ENCODE results near the gene ROGDI. TPM values are rescaled to one million over a fixed set of nuclear protein-coding genes. Genes with fewer than 3 reads are reported as not detected.

The ROGDI gene
- total and polyA plus RNA-seq, 5 donors from 2014 or later = 4.6 to 15.9 (median 7.1) TPM

DNA sequence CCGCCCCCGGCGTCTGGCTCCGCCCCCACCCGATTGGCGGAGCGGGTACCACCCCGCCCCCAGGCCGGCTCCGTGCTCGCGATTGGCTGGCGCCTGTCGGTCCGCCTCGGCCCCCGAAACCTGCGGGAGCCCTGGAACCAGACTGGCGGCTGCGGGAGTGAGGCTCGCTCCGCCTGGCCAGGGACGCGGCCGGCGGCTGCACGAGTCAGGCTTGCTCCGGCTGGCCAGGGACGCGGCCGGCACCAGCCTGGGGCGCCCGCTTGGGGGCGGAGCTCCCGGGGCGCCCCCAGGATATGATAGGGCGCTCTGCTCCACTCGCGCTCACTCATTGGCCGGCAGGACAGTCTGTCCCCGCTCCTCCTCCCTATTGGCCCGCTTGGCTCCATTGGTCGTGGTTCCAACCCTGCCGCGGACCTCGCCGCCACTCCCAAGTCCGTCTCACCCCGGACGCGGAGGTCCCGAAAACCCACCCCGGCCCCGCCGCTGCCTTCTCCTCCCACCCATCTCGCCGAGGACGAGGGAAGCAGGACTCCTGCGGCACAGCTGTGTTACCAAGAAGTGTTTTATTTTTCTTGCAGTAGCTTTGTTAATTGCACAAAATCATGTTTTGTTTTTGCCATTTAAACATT is 340 bp upstream of the ROGDI start:
- peaks cover 6% of the 10 kb centered on the region for H3K36me3 Mint-ChIP-seq
- peak overlapping the region; percentile 85 to 96 (median 92) for H3K4me3 Mint-ChIP-seq
- H3K27me3 ChIP-seq (ENCODE audit: control insufficient read depth, insufficient read depth, low read length) = no peaks in the 10 kb centered on the region
- DNase-seq (peak; percentile 84 to 91 (median 91)), ATAC-seq (ENCODE audit: low read depth in 2 of 2) (peak; percentile 86 to 88)
- peaks cover 18% of the 10 kb centered on the region for H3K36me3 ChIP-seq (ENCODE audit: control insufficient read depth, insufficient read depth, low read length)
- H3K4me1 Mint-ChIP-seq = peaks cover 0 to 26% (median 6%) of the 10 kb centered on the region in 4 donors
- no peaks in the 10 kb centered on the region for H3K9me3 Mint-ChIP-seq
- H3K27ac ChIP-seq (ENCODE audit: insufficient read depth, low read length, poor library complexity, severe bottlenecking) = peak overlapping the region; percentile 90
- H3K9me3 ChIP-seq (ENCODE audit: control insufficient read depth in 2 of 2, low read length in 2 of 2) = no peaks in the 10 kb centered on the region
- peak overlapping the region in 1 of 3 donors; percentile 46 for H3K27ac Mint-ChIP-seq
- peak overlapping the region; percentile 59 for H3K4me3 ChIP-seq (ENCODE audit: low read depth, low read length)
- no peaks in the 10 kb centered on the region for H3K27me3 Mint-ChIP-seq
- peaks cover 21% of the 10 kb centered on the region for H3K4me1 ChIP-seq (ENCODE audit: control insufficient read depth, insufficient read depth, low read length, poor library complexity, severe bottlenecking)

DNA sequence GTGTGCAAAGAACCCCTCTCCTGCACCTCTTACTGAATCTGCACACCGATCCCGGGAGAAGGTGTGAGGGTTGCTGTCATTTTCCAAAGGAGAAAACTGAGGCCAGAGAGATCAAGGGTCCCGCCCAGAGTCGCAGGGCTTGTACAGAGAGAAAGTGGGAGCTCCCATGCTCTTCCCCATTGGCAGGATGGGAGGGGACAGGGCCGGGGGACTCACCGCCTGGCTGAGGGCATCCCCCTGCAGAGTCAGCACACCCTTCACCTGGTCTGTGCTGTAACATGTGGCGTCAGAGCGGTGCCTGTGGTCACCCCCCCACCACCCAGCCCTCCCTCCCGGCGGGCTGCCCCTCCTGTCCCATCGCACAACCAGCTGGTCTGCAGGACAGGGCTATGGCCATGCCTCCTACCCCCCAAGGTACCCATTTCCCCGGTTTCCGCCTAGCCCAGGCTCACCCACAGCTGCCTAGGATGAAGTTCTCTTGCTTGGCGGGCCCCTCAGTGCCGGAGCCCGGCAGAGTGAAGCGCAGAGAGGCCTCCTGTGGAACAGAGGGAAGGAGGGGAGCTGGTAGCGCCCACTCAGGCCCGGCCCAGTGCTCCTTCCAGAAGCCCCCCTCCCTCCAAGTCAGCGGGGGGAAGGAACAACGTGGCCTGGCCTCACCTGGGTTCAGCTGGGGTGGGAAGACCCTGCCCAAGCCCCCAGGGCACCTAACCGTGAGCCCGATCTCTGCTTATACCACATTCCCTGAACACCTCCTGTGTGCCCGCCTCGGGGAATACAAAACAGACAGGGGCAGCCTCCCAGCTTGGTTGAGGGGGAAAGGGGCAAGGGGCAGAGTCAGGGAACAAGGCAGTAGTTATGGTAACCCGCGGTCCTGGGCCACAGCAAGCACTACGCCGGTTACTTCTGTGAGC is 1.1 kb downstream of the ROGDI start:
- H3K27me3 Mint-ChIP-seq = no peaks in the 10 kb centered on the region
- peak overlapping the region; percentile 85 to 93 (median 86) for H3K27ac Mint-ChIP-seq
- no peaks in the 10 kb centered on the region for H3K9me3 ChIP-seq (ENCODE audit: control insufficient read depth in 2 of 2, low read length in 2 of 2)
- H3K4me3 ChIP-seq (ENCODE audit: low read depth, low read length) = peak overlapping the region; percentile 64
- H3K27me3 ChIP-seq (ENCODE audit: control insufficient read depth, insufficient read depth, low read length) = no peaks in the 10 kb centered on the region
- peaks cover 21% of the 10 kb centered on the region for H3K4me1 ChIP-seq (ENCODE audit: control insufficient read depth, insufficient read depth, low read length, poor library complexity, severe bottlenecking)
- no peaks in the 10 kb centered on the region for H3K36me3 Mint-ChIP-seq
- H3K4me1 Mint-ChIP-seq = peaks cover 0 to 26% (median 6%) of the 10 kb centered on the region in 4 donors
- ATAC-seq (ENCODE audit: low read depth in 2 of 2) = no peak
- DNase-seq = no peak
- peaks cover 9% of the 10 kb centered on the region for H3K36me3 ChIP-seq (ENCODE audit: control insufficient read depth, insufficient read depth, low read length)
- peak overlapping the region; percentile 88 to 96 (median 90) for H3K4me3 Mint-ChIP-seq
- no peaks in the 10 kb centered on the region for H3K9me3 Mint-ChIP-seq
- peak overlapping the region; percentile 90 for H3K27ac ChIP-seq (ENCODE audit: insufficient read depth, low read length, poor library complexity, severe bottlenecking)

DNA sequence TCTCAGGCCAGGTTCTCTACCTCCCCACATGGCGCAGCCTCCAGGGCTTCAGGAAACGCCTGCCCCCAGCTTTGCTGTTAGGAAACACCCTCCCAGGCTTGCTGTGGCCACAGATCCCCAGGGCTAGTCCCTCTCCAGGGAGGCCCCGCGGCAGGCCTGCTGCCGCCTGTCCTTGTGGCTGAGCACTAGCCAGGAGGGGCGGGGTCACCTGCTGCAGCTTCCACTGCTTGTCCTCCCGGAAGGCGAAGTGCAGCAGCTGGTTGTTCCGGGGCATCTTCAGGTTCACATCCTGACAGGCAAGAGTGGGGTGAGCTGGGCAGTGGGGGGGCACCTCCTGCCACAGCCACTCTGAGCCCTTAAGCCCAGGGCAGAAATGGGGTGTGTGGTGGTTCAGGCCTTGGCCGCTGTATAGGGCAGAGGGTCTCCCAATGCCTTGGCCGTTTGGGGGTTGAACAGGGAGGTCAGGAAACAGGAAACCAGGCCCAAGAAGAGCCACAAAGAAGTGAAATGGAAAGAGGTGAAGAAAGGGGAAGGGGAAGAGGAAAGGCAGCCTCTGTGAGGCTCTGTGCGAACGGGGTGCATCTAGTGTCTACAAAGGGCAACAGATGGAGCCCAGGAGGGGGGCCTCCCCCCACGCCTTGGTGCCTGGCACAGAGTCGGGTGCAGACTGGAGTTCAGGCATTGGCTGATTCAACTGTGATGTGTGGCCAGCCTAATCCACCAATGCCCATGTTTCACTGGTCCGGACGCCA is 2.0 kb downstream of the ROGDI start:
- Histone ChIP-seq H3K4me3 (ENCODE audit: low read depth, low read length) (no peak overlapping the region), H3K27ac (ENCODE audit: insufficient read depth, low read length, poor library complexity, severe bottlenecking) (no peak overlapping the region), H3K27me3 (ENCODE audit: control insufficient read depth, insufficient read depth, low read length) (no peaks in the 10 kb centered on the region), H3K9me3 (ENCODE audit: control insufficient read depth in 2 of 2, low read length in 2 of 2) (no peaks in the 10 kb centered on the region), H3K4me1 (ENCODE audit: control insufficient read depth, insufficient read depth, low read length, poor library complexity, severe bottlenecking) (peaks cover 21% of the 10 kb centered on the region), H3K36me3 (ENCODE audit: control insufficient read depth, insufficient read depth, low read length) (peaks cover 6% of the 10 kb centered on the region)
- Mint-ChIP-seq H3K9me3 (no peaks in the 10 kb centered on the region), H3K4me1 (peaks cover 0 to 26% (median 6%) of the 10 kb centered on the region in 4 donors), H3K4me3 (peak overlapping the region in 3 of 4 donors; percentile 30 to 69 (median 69)), H3K27me3 (no peaks in the 10 kb centered on the region), H3K27ac (peak overlapping the region; percentile 79 to 86 (median 86)), H3K36me3 (no peaks in the 10 kb centered on the region)
- ATAC-seq (ENCODE audit: low read depth in 2 of 2) = no peak
- DNase-seq = peak in 1 of 3 donors; percentile 14

DNA sequence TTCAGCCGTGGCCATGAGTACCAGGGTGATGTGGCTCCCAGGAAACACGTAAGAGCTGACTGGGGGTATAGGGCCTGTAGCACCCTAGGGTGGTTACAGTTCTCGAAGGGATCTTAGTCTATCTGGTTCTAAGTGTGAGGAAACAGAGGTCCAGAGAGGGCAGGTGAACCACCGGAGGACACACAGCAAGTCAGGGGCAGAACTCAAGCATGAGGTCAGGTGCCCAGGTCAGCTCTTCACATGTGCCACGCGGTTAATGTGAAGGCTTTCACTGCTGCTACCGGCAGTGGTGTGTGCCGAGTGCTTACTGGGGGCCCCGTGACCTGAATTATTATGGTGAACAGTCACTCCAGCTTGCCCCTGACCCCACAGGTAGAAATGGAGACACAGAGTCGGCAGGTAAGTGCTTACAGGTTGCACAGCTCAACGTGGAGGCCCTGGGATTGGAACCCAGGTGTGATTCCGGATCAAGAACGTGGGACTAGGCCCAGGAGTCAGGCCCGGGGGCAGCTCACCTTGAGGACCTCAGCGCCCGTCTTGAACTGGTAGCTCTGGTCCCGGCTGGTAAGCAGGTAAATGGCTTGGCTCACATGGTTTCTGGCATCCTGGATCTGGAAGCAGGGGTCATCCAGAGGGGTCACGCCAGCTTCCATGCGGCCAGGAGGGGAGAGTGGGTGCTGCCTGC is 3.1 kb downstream of the ROGDI start:
- peaks cover 0 to 26% (median 6%) of the 10 kb centered on the region in 4 donors for H3K4me1 Mint-ChIP-seq
- H3K27ac ChIP-seq (ENCODE audit: insufficient read depth, low read length, poor library complexity, severe bottlenecking) = no peak overlapping the region
- peaks cover 3% of the 10 kb centered on the region for H3K36me3 ChIP-seq (ENCODE audit: control insufficient read depth, insufficient read depth, low read length)
- H3K27me3 Mint-ChIP-seq = no peaks in the 10 kb centered on the region
- H3K27me3 ChIP-seq (ENCODE audit: control insufficient read depth, insufficient read depth, low read length) = no peaks in the 10 kb centered on the region
- H3K9me3 ChIP-seq (ENCODE audit: control insufficient read depth in 2 of 2, low read length in 2 of 2) = no peaks in the 10 kb centered on the region
- H3K4me3 Mint-ChIP-seq = peak overlapping the region in 3 of 4 donors; percentile 12 to 21 (median 15)
- peaks cover 21% of the 10 kb centered on the region for H3K4me1 ChIP-seq (ENCODE audit: control insufficient read depth, insufficient read depth, low read length, poor library complexity, severe bottlenecking)
- no peaks in the 10 kb centered on the region for H3K9me3 Mint-ChIP-seq
- H3K4me3 ChIP-seq (ENCODE audit: low read depth, low read length) = no peak overlapping the region
- no peaks in the 10 kb centered on the region for H3K36me3 Mint-ChIP-seq
- DNase-seq = no peak
- no peak for ATAC-seq (ENCODE audit: low read depth in 2 of 2)
- peak overlapping the region in 1 of 3 donors; percentile 84 for H3K27ac Mint-ChIP-seq

DNA sequence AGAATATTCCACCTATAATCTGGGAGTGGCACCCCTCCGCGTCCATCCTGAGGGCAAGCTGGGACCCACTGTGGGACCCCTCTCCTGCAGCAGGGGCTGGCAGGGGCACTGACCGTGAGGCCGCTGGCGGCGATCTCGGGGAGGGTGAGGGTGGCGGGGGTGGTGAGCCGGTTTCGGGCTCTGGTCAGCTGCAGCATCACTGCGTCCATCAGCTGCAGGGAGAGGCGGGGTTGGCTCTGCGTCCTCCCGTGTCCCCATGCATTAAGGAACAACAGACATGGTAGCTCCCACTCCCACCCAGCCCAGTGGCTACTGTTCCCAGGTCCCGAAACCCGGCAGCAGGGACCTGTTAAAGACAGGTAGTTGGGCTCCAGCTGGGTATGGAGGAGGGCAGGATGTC is 4.0 kb downstream of the ROGDI start:
- Mint-ChIP-seq H3K4me1 (peaks cover 0 to 20% (median 5%) of the 10 kb centered on the region in 4 donors), H3K9me3 (no peaks in the 10 kb centered on the region), H3K36me3 (no peaks in the 10 kb centered on the region), H3K27ac (no peak overlapping the region), H3K27me3 (no peaks in the 10 kb centered on the region), H3K4me3 (no peak overlapping the region)
- H3K4me3 ChIP-seq (ENCODE audit: low read depth, low read length) = no peak overlapping the region
- no peaks in the 10 kb centered on the region for H3K36me3 ChIP-seq (ENCODE audit: control insufficient read depth, insufficient read depth, low read length)
- DNase-seq (no peak), ATAC-seq (ENCODE audit: low read depth in 2 of 2) (no peak)
- H3K27ac ChIP-seq (ENCODE audit: insufficient read depth, low read length, poor library complexity, severe bottlenecking) = no peak overlapping the region
- peaks cover 21% of the 10 kb centered on the region for H3K4me1 ChIP-seq (ENCODE audit: control insufficient read depth, insufficient read depth, low read length, poor library complexity, severe bottlenecking)
- no peaks in the 10 kb centered on the region for H3K27me3 ChIP-seq (ENCODE audit: control insufficient read depth, insufficient read depth, low read length)
- H3K9me3 ChIP-seq (ENCODE audit: control insufficient read depth in 2 of 2, low read length in 2 of 2) = no peaks in the 10 kb centered on the region

DNA sequence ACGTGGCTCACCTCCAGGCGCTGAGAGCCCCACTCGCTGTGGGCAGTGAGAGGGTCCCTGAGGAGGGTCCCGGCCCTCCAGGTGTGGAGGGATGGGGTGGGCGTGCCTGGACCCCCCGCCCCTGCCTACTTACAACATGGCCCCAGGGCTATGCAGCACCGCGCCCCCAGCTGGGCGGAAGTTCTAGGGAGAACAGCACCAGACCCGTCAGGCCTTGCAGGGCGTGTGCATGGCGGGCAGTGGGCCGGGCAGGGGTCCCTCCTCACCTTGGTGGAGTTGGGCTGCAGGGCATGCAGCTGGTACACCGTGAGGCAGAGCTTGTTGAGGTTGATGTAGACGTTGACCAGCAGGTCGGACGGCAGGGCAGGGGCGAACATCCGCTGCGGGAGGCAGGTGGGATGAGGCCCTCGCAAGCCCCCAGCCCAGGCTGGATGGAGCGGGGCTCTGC is 4.6 kb downstream of the ROGDI start:
- Mint-ChIP-seq H3K27ac (no peak overlapping the region), H3K36me3 (no peaks in the 10 kb centered on the region), H3K4me3 (no peak overlapping the region), H3K9me3 (no peaks in the 10 kb centered on the region), H3K27me3 (no peaks in the 10 kb centered on the region), H3K4me1 (peaks cover 0 to 15% (median 2%) of the 10 kb centered on the region in 4 donors)
- Histone ChIP-seq H3K27me3 (ENCODE audit: control insufficient read depth, insufficient read depth, low read length) (no peaks in the 10 kb centered on the region), H3K36me3 (ENCODE audit: control insufficient read depth, insufficient read depth, low read length) (no peaks in the 10 kb centered on the region), H3K4me3 (ENCODE audit: low read depth, low read length) (no peak overlapping the region), H3K4me1 (ENCODE audit: control insufficient read depth, insufficient read depth, low read length, poor library complexity, severe bottlenecking) (peaks cover 15% of the 10 kb centered on the region), H3K27ac (ENCODE audit: insufficient read depth, low read length, poor library complexity, severe bottlenecking) (no peak overlapping the region), H3K9me3 (ENCODE audit: control insufficient read depth in 2 of 2, low read length in 2 of 2) (no peaks in the 10 kb centered on the region)
- ATAC-seq (ENCODE audit: low read depth in 2 of 2) = no peak
- no peak for DNase-seq

All from CD4-positive, CD25-positive, alpha-beta regulatory T cell (primary cell).